HepG2 (cell line): ENCODE data around the gene IGIP. TPM values are rescaled to one million over a fixed set of nuclear protein-coding genes. Genes with fewer than 3 reads are reported as not detected.

Experiments
- AHR ChIP-seq: IDR thresholded peaks from 2 replicates; pipeline ENCODE4 v1.6.1; 2018; ENCODE audit warnings: missing genetic modification reagents, missing compliant biosample characterization
- EEA1 ChIP-seq: sonication (generic); formaldehyde crosslinking; IDR thresholded peaks from 2 replicates; pipeline ENCODE4 v1.5.1; 2020; ENCODE audit warnings: mild to moderate bottlenecking, missing genetic modification reagents, borderline replicate concordance
- GFI1 ChIP-seq: sonication (generic); formaldehyde crosslinking; IDR thresholded peaks from 2 replicates; pipeline ENCODE4 v1.5.0; 2020; ENCODE audit warnings: missing genetic modification reagents, mild to moderate bottlenecking, borderline replicate concordance
- HNRNPK ChIP-seq: fragments of 200-400 bp; formaldehyde crosslinking; IDR thresholded peaks from 2 replicates; pipeline ENCODE4 v1.6.1; 2018; ENCODE audit warnings: low read length, low read depth, moderate library complexity, mild to moderate bottlenecking; ENCODE audit not compliant: poor library complexity, severe bottlenecking
- IRX3 ChIP-seq: sonication (generic); formaldehyde crosslinking; IDR thresholded peaks from 2 replicates; pipeline ENCODE4 v1.8.1; 2023; ENCODE audit warnings: mild to moderate bottlenecking, low read depth, missing genetic modification reagents, borderline replicate concordance
- MYNN ChIP-seq: sonication (generic); formaldehyde crosslinking; IDR thresholded peaks from 2 replicates; pipeline ENCODE4 v1.4.0; 2020; ENCODE audit warnings: mild to moderate bottlenecking, low read depth, missing genetic modification reagents
- NR3C1 ChIP-seq: sonication (generic); formaldehyde crosslinking; IDR thresholded peaks from 2 replicates; pipeline ENCODE4 v1.4.0; 2020; ENCODE audit warnings: missing genetic modification reagents
- RNF2 ChIP-seq: fragments of 450-650 bp; conservative IDR thresholded peaks from 2 replicates; pipeline ENCODE4 v1.6.1; 2016; ENCODE audit warnings: low read depth
- SRSF9 ChIP-seq: fragments of 200-400 bp; formaldehyde crosslinking; IDR thresholded peaks from 2 replicates; pipeline ENCODE4 v1.6.1; 2018; ENCODE audit warnings: borderline replicate concordance, mild to moderate bottlenecking, low read depth, low read length; ENCODE audit not compliant: insufficient read depth, poor library complexity, severe bottlenecking
- STAG1 ChIP-seq: sonication (generic); formaldehyde crosslinking; IDR thresholded peaks from 2 replicates; pipeline ENCODE4 v1.4.0; 2020; ENCODE audit warnings: missing genetic modification reagents
- TCF12 ChIP-seq, 2 experiments: fragments of 450-650 bp in 1 of 2; sonication (generic) in 1 of 2; formaldehyde crosslinking in 1 of 2; IDR thresholded peaks; 2 replicates each; pipeline versions ENCODE4 v1.6.1 to v1.8.0; 2017 to 2022; ENCODE audit warnings: antibody characterized with exemption in 1 of 2, mild to moderate bottlenecking in 1 of 2, missing genetic modification reagents in 1 of 2, moderate library complexity in 1 of 2
- TCF7 ChIP-seq: sonication (generic); IDR thresholded peaks from 2 replicates; pipeline ENCODE4 v1.6.1; 2016; ENCODE audit warnings: antibody characterized with exemption, low read depth
- ZC3H4 ChIP-seq: sonication (generic); formaldehyde crosslinking; IDR thresholded peaks from 2 replicates; pipeline ENCODE4 v1.4.0; 2020; ENCODE audit warnings: missing genetic modification reagents, borderline replicate concordance
- ZEB1 ChIP-seq: IDR thresholded peaks from 2 replicates; pipeline ENCODE4 v1.6.1; 2012; ENCODE audit warnings: mild to moderate bottlenecking, low read depth, inconsistent platforms; ENCODE audit not compliant: insufficient replicate concordance
- ZNF260 ChIP-seq: sonication (generic); formaldehyde crosslinking; IDR thresholded peaks from 2 replicates; pipeline ENCODE4 v1.4.0; 2020; ENCODE audit warnings: missing genetic modification reagents, low read depth, mild to moderate bottlenecking, borderline replicate concordance
- ZNF282 ChIP-seq: fragments of 450-650 bp; IDR thresholded peaks from 2 replicates; pipeline ENCODE4 v1.6.1; 2018; ENCODE audit not compliant: partially characterized antibody
- ZNF549 ChIP-seq: sonication (generic); formaldehyde crosslinking; IDR thresholded peaks from 2 replicates; pipeline ENCODE4 v1.5.0; 2020; ENCODE audit warnings: missing genetic modification reagents
- ZNF652 ChIP-seq: IDR thresholded peaks from 2 replicates; pipeline ENCODE4 v1.6.1; 2016; ENCODE audit warnings: low read depth, borderline replicate concordance
- polyA plus RNA-seq, 8 experiments: library from polyadenylated mRNA; depleted of rRNA in 3 of 8; stranded (reverse) in 7 of 8; unstranded in 1 of 8; fragments of >200 nt; fragmentation: Illumina TruSeq in 4 of 8; extraction: Trizol in 4 of 8; gene quantifications; 2 replicates each; pipeline versions ENCODE4 v1.2.1 to v1.2.3, GENCODE V29; 2011 to 2016; ENCODE audit warnings: low read depth in 4 of 8, missing spikeins in 1 of 8, mixed read lengths in 1 of 8; ENCODE audit not compliant: insufficient read depth in 1 of 8
- total RNA-seq, 5 experiments: library from RNA; depleted of rRNA; stranded (reverse); fragments of >200 nt; fragmentation: Illumina TruSeq; extraction: Trizol; gene quantifications; 2 replicates each; pipeline ENCODE4 v1.2.3, GENCODE V29; 2016; ENCODE audit warnings: low read depth in 1 of 5
- TF ChIP-seq, protein P1 (sequence below): sonication (generic); formaldehyde crosslinking; IDR thresholded peaks from 2 replicates; pipeline ENCODE4 v1.4.0; 2020; ENCODE audit warnings: missing genetic modification reagents, borderline replicate concordance
- TF ChIP-seq, protein P2 (sequence below): sonication (generic); formaldehyde crosslinking; IDR thresholded peaks from 2 replicates; pipeline ENCODE4 v1.5.0; 2020; ENCODE audit warnings: mild to moderate bottlenecking, low read depth, missing genetic modification reagents, borderline replicate concordance
- TF ChIP-seq, protein P3 (sequence below): sonication (generic); formaldehyde crosslinking; IDR thresholded peaks from 2 replicates; pipeline ENCODE4 v1.5.0; 2020; ENCODE audit warnings: mild to moderate bottlenecking, missing genetic modification reagents, moderate library complexity

The IGIP gene
- total and polyA plus RNA-seq, 2 of the 13 experiments (the other 11 are each of a cell fraction or from before 2014, with no cell fraction given) = 1.7 to 2.1 TPM

DNA sequence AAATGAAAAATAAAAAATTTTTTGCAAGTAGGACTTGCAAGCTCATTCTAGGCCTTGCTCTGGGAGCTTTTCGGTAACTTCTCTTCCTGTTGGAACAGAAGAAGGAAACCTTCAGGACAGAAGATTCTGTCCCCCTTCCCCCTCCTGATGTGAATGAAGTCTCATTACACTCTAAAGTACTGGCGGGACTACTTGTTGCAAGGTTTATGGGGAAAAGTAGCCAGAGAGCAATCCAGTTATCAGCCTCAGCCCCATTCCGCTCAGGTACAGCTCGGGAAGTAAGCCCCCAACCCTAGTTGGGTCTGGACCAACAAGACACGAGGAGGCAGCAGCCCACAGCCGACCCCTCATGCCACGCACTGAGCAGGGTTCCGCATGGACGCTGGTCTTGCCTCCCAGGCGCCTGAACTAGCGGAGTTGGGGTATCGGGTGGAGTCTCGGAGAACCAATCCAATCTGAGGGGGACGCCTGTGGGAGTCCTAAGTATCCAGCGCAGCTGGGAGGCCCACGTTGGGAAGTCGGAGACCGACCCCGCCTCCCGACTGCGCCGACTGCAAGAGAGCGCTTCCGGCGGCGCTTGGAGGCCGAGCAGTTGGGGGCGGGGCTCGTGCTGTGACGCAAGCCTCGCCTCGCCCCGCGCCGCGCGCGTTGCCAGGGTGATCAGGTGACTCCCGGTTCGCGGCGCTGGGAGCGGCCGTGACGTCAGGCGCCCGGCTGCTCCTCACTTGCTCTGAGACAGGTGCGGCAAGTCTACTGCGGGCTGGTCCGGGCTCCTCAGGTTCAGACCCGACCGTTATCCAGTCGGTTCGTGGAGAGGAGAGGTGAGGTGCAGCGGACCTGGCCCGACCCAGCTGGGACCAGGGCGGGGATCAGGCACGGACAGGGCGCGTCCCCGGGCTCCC is 49.0 kb downstream of the IGIP start, which contains the start of gene CYSTM1 (continued):
- TF ChIP-seq, protein P1, sequence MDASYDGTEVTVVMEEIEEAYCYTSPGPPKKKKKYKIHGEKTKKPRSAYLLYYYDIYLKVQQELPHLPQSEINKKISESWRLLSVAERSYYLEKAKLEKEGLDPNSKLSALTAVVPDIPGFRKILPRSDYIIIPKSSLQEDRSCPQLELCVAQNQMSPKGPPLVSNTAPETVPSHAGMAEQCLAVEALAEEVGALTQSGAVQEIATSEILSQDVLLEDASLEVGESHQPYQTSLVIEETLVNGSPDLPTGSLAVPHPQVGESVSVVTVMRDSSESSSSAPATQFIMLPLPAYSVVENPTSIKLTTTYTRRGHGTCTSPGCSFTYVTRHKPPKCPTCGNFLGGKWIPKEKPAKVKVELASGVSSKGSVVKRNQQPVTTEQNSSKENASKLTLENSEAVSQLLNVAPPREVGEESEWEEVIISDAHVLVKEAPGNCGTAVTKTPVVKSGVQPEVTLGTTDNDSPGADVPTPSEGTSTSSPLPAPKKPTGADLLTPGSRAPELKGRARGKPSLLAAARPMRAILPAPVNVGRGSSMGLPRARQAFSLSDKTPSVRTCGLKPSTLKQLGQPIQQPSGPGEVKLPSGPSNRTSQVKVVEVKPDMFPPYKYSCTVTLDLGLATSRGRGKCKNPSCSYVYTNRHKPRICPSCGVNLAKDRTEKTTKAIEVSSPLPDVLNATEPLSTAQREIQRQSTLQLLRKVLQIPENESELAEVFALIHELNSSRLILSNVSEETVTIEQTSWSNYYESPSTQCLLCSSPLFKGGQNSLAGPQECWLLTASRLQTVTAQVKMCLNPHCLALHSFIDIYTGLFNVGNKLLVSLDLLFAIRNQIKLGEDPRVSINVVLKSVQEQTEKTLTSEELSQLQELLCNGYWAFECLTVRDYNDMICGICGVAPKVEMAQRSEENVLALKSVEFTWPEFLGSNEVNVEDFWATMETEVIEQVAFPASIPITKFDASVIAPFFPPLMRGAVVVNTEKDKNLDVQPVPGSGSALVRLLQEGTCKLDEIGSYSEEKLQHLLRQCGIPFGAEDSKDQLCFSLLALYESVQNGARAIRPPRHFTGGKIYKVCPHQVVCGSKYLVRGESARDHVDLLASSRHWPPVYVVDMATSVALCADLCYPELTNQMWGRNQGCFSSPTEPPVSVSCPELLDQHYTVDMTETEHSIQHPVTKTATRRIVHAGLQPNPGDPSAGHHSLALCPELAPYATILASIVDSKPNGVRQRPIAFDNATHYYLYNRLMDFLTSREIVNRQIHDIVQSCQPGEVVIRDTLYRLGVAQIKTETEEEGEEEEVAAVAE (CRISPR knock-in tag) = peak; percentile 37; the same call in 1 of the 2 replicates
- TF ChIP-seq MYNN (CRISPR knock-in tag) = no peak
- TF ChIP-seq TCF7 = no peak
- no peak; the same call in 1 of the 2 replicates for TF ChIP-seq STAG1 (CRISPR knock-in tag)
- TF ChIP-seq, protein P2, sequence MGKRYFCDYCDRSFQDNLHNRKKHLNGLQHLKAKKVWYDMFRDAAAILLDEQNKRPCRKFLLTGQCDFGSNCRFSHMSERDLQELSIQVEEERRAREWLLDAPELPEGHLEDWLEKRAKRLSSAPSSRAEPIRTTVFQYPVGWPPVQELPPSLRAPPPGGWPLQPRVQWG (CRISPR knock-in tag) = no peak
- no peak for TF ChIP-seq IRX3 (CRISPR knock-in tag)
- TF ChIP-seq ZEB1 = peak; percentile 29
- no peak for TF ChIP-seq ZNF282
- 0 out of 2 replicates have a peak, but pooled peaks have one; percentile 28 for TF ChIP-seq ZNF549
- TF ChIP-seq, protein P3, sequence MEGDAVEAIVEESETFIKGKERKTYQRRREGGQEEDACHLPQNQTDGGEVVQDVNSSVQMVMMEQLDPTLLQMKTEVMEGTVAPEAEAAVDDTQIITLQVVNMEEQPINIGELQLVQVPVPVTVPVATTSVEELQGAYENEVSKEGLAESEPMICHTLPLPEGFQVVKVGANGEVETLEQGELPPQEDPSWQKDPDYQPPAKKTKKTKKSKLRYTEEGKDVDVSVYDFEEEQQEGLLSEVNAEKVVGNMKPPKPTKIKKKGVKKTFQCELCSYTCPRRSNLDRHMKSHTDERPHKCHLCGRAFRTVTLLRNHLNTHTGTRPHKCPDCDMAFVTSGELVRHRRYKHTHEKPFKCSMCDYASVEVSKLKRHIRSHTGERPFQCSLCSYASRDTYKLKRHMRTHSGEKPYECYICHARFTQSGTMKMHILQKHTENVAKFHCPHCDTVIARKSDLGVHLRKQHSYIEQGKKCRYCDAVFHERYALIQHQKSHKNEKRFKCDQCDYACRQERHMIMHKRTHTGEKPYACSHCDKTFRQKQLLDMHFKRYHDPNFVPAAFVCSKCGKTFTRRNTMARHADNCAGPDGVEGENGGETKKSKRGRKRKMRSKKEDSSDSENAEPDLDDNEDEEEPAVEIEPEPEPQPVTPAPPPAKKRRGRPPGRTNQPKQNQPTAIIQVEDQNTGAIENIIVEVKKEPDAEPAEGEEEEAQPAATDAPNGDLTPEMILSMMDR = no peak
- no peak; the same call in 1 of the 2 replicates for TF ChIP-seq AHR (CRISPR knock-in tag)
- TF ChIP-seq ZNF652 (CRISPR knock-in tag) = no peak
- no peak for TF ChIP-seq RNF2
- TF ChIP-seq TCF12 (IDR thresholded peaks at IDR 0.05) = no peak
- no peak; the same call in 1 of the 2 replicates for TF ChIP-seq TCF12 (CRISPR knock-in tag; IDR thresholded peaks at IDR 0.05)
- TF ChIP-seq ZNF260 (CRISPR knock-in tag) = no peak
- TF ChIP-seq NR3C1 (CRISPR knock-in tag) = no peak
- TF ChIP-seq HNRNPK = no peak
- no peak for TF ChIP-seq ZC3H4 (CRISPR knock-in tag)
- TF ChIP-seq GFI1 (CRISPR knock-in tag) = no peak; the same call in 1 of the 2 replicates
- no peak for TF ChIP-seq EEA1 (CRISPR knock-in tag)
- no peak for TF ChIP-seq SRSF9
